Measurements from ENCODE around the gene CACNA2D3.

Gene CACNA2D3

DNA sequence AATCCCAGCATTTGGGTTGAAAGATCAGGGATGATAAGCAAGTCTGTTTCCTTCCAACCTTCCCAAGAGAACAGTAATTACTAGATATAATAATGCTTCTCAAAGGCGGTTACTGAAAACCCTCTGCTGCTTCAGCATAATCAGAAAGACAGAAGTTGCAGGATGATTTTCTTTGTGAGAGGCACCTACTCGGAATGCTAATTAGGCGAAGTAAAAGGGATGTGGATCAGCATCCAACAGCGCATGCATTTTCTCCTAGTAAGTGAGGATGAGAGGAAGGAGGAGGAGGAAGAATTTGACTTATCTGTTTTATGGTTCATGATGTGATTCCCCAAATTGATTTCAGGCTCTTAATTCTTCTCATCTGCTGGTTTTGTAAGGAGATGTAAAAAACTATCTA lies 118.0 kb downstream of the CACNA2D3 start:
- no peak overlapping the region for H3K4me3 ChIP-seq (ENCODE audit: low read length)
- TF ChIP-seq, protein P1, sequence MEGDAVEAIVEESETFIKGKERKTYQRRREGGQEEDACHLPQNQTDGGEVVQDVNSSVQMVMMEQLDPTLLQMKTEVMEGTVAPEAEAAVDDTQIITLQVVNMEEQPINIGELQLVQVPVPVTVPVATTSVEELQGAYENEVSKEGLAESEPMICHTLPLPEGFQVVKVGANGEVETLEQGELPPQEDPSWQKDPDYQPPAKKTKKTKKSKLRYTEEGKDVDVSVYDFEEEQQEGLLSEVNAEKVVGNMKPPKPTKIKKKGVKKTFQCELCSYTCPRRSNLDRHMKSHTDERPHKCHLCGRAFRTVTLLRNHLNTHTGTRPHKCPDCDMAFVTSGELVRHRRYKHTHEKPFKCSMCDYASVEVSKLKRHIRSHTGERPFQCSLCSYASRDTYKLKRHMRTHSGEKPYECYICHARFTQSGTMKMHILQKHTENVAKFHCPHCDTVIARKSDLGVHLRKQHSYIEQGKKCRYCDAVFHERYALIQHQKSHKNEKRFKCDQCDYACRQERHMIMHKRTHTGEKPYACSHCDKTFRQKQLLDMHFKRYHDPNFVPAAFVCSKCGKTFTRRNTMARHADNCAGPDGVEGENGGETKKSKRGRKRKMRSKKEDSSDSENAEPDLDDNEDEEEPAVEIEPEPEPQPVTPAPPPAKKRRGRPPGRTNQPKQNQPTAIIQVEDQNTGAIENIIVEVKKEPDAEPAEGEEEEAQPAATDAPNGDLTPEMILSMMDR (conservative IDR thresholded peaks at IDR 0.05; ENCODE audit: low read length): no peak
- no peak for DNase-seq (ENCODE audit: low read depth)

DNA sequence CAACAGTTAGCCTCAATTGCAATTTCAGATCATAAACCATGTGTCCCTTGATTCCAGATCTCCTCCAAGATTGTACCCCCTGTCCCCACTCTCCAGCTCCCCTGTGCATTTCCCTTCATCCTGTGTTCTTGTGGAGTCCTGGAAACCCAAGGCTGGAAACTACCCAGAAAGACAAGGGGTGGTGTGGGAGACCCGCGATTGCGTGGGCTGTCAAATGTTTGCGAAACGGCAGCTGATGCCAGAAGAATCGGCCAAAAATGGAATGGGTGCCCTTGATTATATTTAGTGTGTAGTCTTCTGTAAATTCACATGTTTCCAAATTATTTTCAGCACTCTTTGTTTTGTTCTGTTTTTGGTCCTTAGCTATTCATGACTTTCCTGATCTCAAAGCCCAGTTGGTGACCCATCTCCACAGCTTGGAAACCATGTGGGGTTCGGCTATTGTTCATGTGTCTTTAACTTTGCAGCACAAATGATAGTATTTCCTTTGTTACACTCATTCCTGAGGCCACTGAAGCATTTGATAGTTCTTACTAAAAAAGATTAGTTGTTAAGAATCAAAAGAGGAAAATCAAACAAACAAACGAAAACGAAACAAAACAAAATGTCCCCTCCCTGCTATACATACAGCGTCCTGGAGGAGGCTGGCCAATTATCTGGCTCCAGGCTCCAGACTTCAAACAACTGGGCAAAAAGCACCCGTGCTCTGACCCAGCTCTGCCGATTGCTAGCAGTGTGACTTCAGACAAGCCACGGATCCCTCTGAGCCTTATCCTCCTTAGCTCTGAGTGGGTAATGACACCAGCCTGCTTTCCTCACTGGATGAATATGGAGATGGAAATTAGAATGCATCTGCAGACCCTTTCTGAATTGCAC lies 120.9 kb downstream of the CACNA2D3 start:
- peak overlapping the region; percentile 40 for H3K4me3 ChIP-seq (ENCODE audit: low read length)
- TF ChIP-seq, protein P1 (conservative IDR thresholded peaks at IDR 0.05; ENCODE audit: low read length): 0 out of 2 replicates have a peak, but pooled peaks have one; percentile 7
- no peak for DNase-seq (ENCODE audit: low read depth)

DNA sequence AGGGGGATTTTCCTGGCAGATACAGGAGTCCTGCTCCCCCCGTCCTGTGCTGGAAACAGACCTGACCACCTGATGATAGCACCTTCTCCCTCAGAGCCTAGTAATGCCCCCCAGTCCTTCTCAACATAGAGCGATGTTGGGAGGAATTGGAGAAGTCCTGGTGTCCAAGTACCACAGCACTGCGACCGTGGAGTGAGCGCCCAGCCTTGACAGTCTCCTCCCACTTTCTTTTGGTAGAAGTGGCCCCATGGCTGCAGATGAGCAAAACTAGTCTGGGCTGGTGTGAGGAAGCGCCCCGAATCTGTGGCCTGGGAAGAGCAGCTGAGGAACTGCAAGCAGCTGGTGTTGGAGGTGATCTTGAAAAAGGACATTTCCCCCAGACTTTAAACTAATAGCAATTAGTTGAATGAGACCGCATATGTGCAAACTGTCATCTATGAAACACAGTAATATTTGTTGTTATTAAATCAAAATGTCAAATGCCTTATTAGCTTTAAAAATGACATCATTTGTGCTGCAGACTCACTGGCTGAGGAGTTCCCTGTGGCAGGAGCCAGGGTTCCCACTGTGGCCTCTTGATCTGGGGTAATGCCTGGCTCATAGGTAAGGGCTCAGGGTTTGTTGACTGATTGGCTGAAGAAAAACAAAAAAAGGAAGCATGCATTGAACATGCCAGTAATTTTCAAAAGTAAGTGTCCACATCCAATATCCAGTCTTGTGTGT lies 121.8 kb downstream of the CACNA2D3 start:
- DNase-seq (ENCODE audit: low read depth): no peak
- no peak overlapping the region for H3K4me3 ChIP-seq (ENCODE audit: low read length)
- TF ChIP-seq, protein P1 (conservative IDR thresholded peaks at IDR 0.05; ENCODE audit: low read length): no peak

DNA sequence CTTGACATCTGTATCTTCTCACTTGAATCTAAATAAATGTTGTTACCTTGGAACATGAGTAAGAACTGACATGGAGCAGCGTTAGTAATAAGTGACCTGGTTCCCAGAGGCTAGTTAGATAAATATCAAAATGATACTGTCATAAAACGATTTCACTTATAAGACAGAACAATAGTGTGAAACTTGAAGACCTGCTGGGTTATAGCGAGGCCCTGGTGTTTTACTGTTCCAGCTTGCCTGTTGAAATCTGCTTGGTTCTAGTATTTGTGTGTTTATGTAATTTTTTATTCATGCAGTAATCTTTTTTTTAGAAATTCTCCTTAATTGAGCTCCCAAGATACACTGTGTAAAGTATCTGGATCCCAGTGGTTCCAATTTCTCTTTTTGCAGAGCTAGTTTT lies 129.4 kb downstream of the CACNA2D3 start:
- no peak for DNase-seq (ENCODE audit: low read depth)
- no peak overlapping the region for H3K4me3 ChIP-seq (ENCODE audit: low read length)
- TF ChIP-seq, protein P1 (conservative IDR thresholded peaks at IDR 0.05; ENCODE audit: low read length): no peak

DNA sequence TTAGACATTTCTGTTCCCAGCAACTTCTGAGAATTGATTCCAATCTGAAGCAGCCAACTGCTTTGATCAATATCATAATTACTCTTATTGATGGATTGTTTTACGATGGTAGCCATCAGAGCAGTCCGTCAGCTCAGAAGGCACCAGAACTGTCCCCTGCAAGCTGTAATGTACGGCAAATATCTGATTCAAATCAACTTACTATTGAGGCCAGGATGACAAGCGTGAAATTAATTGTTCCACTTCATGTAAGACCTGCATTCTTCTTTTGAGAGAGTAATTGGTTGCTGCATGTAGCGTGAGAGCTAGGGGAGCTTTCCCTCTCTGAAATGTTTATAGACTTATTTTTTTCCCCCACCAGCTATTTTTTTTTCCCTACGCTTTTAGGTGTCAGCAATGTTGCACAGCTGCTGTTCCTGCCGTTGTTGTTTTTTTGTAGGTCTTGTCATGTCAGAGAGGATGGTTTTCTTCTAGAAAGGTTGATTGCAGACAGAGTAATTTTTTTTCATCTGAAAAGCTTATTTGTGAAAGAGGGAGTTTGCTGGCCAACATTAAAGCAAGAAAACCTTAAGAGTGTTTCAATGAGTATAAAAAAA lies 134.9 kb downstream of the CACNA2D3 start:
- TF ChIP-seq, protein P1 (conservative IDR thresholded peaks at IDR 0.05; ENCODE audit: low read length): no peak
- no peak overlapping the region for H3K4me3 ChIP-seq (ENCODE audit: low read length)
- no peak for DNase-seq (ENCODE audit: low read depth)

DNA sequence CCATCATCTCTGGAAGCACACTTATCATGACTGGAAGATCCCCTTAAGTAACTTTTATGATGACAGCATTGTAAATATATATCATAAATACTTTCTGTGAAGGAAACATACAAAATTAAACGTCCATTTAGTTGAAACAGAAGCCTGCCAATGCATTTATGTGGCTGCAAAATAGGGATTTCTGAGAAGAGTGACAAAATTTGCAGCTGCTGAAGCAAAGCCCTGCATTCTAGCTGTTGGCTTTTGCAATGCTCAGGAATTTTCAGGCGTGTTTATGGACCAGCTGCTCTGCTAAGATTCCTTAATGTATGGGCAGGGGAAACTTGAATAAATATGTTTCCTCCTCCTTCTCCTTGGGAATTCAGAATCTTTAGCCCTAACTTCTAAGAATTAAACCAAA lies 137.3 kb downstream of the CACNA2D3 start:
- TF ChIP-seq, protein P1 (conservative IDR thresholded peaks at IDR 0.05; ENCODE audit: low read length): no peak
- DNase-seq (ENCODE audit: low read depth): no peak
- no peak overlapping the region for H3K4me3 ChIP-seq (ENCODE audit: low read length)
